Activated naive CD8-positive, alpha-beta T cell treated with anti-CD3 and anti-CD28 coated beads, Interleukin-2, amount 10 ng/mL, durations not matched to agents 7 days and 5 days (primary cell): ENCODE data around the gene ANO2. TPM values are rescaled to one million over a fixed set of nuclear protein-coding genes. Genes with fewer than 3 reads are reported as not detected.

Experiments used
- total RNA-seq, 2 experiments: library from RNA; stranded (reverse); gene quantifications; one replicate each; pipeline ENCODE4 v1.2.3, GENCODE V29; 2021

Gene ANO2
- total RNA-seq, 2 experiments from 2014 or later, result not detected

Other genes with a start within 250 kb of the ANO2 start
- gene VWF, start 179.4 kb upstream of the ANO2 start, total RNA-seq, result under 1 TPM; 0.23 to 0.44 TPM